ENCODE measurements around the gene ASRGL1. TPM values are rescaled to one million over a fixed set of nuclear protein-coding genes. Genes with fewer than 3 reads are reported as not detected.

ASRGL1 gene
- polyA plus RNA-seq, 1 donor from 2014 or later, result 1.9 TPM

DNA sequence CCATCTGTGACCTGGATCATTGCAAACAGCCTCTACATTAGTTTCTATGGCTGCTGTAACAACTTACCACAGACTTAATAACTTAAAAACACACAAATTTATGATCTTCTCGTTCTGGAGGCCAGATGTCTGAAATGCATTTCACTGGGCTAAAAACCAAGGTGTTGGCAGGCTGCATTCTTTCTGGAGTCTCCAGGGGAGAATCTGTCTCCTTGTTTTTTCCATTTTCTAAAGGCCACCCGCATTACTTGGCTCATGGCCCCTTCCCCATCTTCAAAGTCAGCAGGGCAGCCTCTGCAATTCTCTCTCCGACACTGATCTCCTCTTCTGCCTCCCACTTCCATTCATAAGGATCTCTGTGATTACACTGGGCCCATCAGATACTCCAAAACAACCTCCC lies 93.2 kb downstream of the ASRGL1 start:
- H3K27ac Mint-ChIP-seq, result no peak overlapping the region
- H3K4me1 Mint-ChIP-seq, result peaks cover 9 to 19% (median 10%) of the 10 kb centered on the region in 3 donors
- no peak overlapping the region for H3K4me3 Mint-ChIP-seq
- no peaks in the 10 kb centered on the region for H3K36me3 Mint-ChIP-seq
- H3K9me3 Mint-ChIP-seq, result no peaks in the 10 kb centered on the region
- peaks cover 3% of the 10 kb centered on the region for H3K27me3 Mint-ChIP-seq

DNA sequence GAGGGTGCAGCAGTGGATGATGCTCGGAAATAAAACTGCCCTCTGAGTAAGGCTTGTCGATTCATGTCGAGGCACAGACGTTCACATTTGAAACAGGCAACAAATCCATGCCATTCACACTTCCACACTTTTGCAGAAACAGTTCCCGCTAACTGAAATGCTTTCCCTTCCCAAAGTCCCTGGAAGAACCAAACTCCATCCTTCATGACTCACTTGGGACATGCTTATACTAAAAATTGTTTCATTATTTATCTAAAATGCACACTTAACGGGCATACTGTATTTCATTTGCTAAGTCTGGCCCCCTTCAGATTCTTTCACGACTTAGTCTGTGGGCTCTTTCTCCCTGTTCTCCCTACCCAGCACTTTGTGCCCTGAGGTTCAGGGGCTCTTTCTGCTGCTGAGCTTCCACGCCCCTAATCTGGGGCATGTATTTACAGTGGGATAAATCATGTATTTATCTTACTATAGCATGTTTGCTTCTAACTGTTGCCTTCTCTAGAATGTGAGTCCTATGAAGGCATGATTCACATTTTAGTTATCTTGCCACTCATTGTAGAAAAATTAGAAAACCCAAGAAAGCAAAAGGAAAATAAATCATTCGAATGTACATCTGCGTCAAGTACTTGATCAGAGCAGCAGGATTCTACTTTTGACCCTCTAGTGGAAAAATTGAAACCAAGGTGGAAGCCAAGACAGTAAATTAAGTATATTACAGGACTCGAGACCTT lies 94.1 kb downstream of the ASRGL1 start:
- no peaks in the 10 kb centered on the region for H3K36me3 Mint-ChIP-seq
- H3K27ac Mint-ChIP-seq, result no peak overlapping the region
- peaks cover 3% of the 10 kb centered on the region for H3K27me3 Mint-ChIP-seq
- peak overlapping the region in 1 of 4 donors; percentile 43 for H3K4me3 Mint-ChIP-seq
- no peaks in the 10 kb centered on the region for H3K9me3 Mint-ChIP-seq
- H3K4me1 Mint-ChIP-seq, result peaks cover 17 to 19% (median 18%) of the 10 kb centered on the region in 3 donors

- H3K36me3 Mint-ChIP-seq, result no peaks in the 10 kb centered on the region
- no peak overlapping the region for H3K4me3 Mint-ChIP-seq
- H3K4me1 Mint-ChIP-seq, result peaks cover 12 to 18% (median 15%) of the 10 kb centered on the region in 3 donors
- H3K27ac Mint-ChIP-seq, result no peak overlapping the region
- no peaks in the 10 kb centered on the region for H3K9me3 Mint-ChIP-seq
- peaks cover 3% of the 10 kb centered on the region for H3K27me3 Mint-ChIP-seq
Observed at GRCh38 chr11:62432695-62433094, 95.4 kb downstream of the ASRGL1 start.

DNA sequence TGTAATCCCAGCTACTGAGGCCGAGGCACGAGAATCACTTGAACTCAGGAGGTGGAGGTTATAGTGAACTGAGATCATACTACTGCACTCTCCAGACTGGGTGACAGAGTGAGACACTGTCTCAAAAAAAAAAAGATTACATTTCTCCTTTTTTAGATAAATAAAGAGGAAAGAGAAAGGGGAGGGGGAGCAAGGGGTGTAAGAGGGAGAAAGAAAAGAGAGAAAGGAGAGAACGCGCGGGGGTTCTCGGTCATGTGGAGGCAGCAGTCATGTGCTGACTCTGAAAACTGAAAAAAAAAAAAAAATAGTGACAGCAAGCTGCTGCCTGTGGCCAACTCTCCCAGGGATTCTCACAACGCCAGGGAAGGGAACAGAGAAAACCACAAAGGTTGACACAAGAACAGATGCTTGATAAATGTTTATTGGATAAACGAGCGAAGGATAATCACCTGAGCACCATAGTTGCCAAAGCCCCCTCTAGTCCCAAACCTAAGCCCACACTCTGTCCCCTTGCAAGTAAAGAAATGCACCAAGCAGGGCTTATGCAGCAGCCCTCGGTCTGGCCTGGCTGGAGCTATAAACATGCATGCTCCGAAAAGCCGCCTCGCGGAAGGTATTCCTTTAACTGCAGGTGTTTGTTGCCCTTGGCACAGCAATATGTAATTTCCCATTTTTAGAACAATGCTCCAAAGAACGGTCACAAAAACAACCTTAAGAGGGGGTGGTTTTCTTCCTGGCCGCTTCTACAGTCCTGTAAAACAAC lies 96.1 kb downstream of the ASRGL1 start:
- no peaks in the 10 kb centered on the region for H3K36me3 Mint-ChIP-seq
- peak overlapping the region in 2 of 4 donors; percentile 38 to 57 for H3K4me3 Mint-ChIP-seq
- H3K27ac Mint-ChIP-seq, result no peak overlapping the region
- H3K4me1 Mint-ChIP-seq, result peaks cover 10 to 15% (median 14%) of the 10 kb centered on the region in 3 donors
- peaks cover 3% of the 10 kb centered on the region for H3K27me3 Mint-ChIP-seq
- no peaks in the 10 kb centered on the region for H3K9me3 Mint-ChIP-seq

GRCh38 chr11:62433904-62434276 lies 96.6 kb downstream of the ASRGL1 start:
- H3K27ac Mint-ChIP-seq, result no peak overlapping the region
- no peaks in the 10 kb centered on the region for H3K36me3 Mint-ChIP-seq
- H3K9me3 Mint-ChIP-seq, result no peaks in the 10 kb centered on the region
- peak overlapping the region in 2 of 4 donors; percentile 38 to 57 for H3K4me3 Mint-ChIP-seq
- H3K27me3 Mint-ChIP-seq, result peaks cover 3% of the 10 kb centered on the region
- peaks cover 10 to 15% (median 11%) of the 10 kb centered on the region in 3 donors for H3K4me1 Mint-ChIP-seq

GRCh38 chr11:62435846-62436660 lies 98.8 kb downstream of the ASRGL1 start:
- Mint-ChIP-seq H3K36me3 (no peaks in the 10 kb centered on the region), H3K27me3 (no peaks in the 10 kb centered on the region), H3K4me3 (peak overlapping the region in 1 of 4 donors; percentile 12), H3K27ac (peak overlapping the region in 2 of 3 donors; percentile 50 to 87), H3K9me3 (no peaks in the 10 kb centered on the region), H3K4me1 (peaks cover 10 to 15% (median 11%) of the 10 kb centered on the region in 3 donors)

- no peak overlapping the region for H3K4me3 Mint-ChIP-seq
- H3K4me1 Mint-ChIP-seq, result peaks cover 10 to 13% (median 11%) of the 10 kb centered on the region in 3 donors
- no peaks in the 10 kb centered on the region for H3K27me3 Mint-ChIP-seq
- H3K27ac Mint-ChIP-seq, result no peak overlapping the region
- no peaks in the 10 kb centered on the region for H3K9me3 Mint-ChIP-seq
- H3K36me3 Mint-ChIP-seq, result no peaks in the 10 kb centered on the region
Observed at GRCh38 chr11:62437616-62438015, 100.4 kb downstream of the ASRGL1 start.

DNA sequence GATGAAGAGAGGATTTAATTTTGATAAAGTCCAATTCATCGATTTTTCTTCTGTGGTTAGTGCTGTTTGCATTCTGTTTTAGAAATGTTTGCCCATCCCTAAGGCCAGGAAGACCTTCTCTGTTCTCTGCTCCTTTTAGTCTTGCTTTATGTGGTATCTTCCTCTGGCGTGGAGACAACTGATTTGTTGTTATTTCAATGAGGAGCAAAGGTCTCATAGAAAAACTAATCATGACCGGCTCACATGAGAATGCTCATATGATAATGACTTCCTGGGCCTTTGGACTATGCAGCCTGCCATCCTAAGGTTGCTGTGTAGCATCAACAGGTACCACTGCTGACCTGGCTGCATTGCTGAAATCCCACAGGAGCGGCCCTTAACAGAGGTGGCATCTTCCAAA lies 101.4 kb downstream of the ASRGL1 start:
- no peak overlapping the region for H3K4me3 Mint-ChIP-seq
- H3K27me3 Mint-ChIP-seq, result no peaks in the 10 kb centered on the region
- no peaks in the 10 kb centered on the region for H3K9me3 Mint-ChIP-seq
- peaks cover 12 to 15% (median 12%) of the 10 kb centered on the region in 3 donors for H3K4me1 Mint-ChIP-seq
- H3K27ac Mint-ChIP-seq, result no peak overlapping the region
- H3K36me3 Mint-ChIP-seq, result peaks cover 1% of the 10 kb centered on the region

GRCh38 chr11:62439785-62440602 lies 102.7 kb downstream of the ASRGL1 start:
- Mint-ChIP-seq H3K4me3 (peak overlapping the region in 1 of 4 donors; percentile 17), H3K36me3 (peaks cover 1% of the 10 kb centered on the region), H3K27me3 (no peaks in the 10 kb centered on the region), H3K4me1 (peaks cover 17 to 28% (median 25%) of the 10 kb centered on the region in 3 donors), H3K9me3 (no peaks in the 10 kb centered on the region), H3K27ac (no peak overlapping the region)

Other genes with a start within 250 kb of the ASRGL1 start
- 2.8 TPM for gene INCENP, start 213.4 kb upstream of the ASRGL1 start, polyA plus RNA-seq
- not detected for gene SCGB1D1, start 147.2 kb upstream of the ASRGL1 start, polyA plus RNA-seq
- not detected for gene SCGB2A1, start 128.8 kb upstream of the ASRGL1 start, polyA plus RNA-seq
- not detected for gene SCGB1D2, start 95.2 kb upstream of the ASRGL1 start, polyA plus RNA-seq
- gene SCGB2A2, start 67.3 kb upstream of the ASRGL1 start, polyA plus RNA-seq, result not detected
- gene SCGB1D4, start 38.4 kb upstream of the ASRGL1 start, polyA plus RNA-seq, result not detected
- not detected for gene SCGB1A1, start 81.6 kb downstream of the ASRGL1 start, polyA plus RNA-seq
- gene AHNAK, start 209.4 kb downstream of the ASRGL1 start, polyA plus RNA-seq, result 107 TPM
- gene EEF1G, start 236.4 kb downstream of the ASRGL1 start, polyA plus RNA-seq, result 1,657 TPM

Data from IgD-negative memory B cell (primary cell).